M059J (cell line): ENCODE measurements around the gene RBM25. TPM values are rescaled to one million over a fixed set of nuclear protein-coding genes. Genes with fewer than 3 reads are reported as not detected.
"Not testable (repeated sequence)": the region's sequence is repeated elsewhere in the genome, so short reads cannot be mapped to it uniquely, and the experiment has no call there.

ENCODE experiments used
- DNase-seq: peaks from one replicate; pipeline ENCODE4 v3.0.0-alpha.2; 2012; ENCODE audit warnings: low read depth
- total RNA-seq: library from RNA; depleted of rRNA; stranded (reverse); fragments of >200 nt; shearing (Covaris generic); gene quantifications from 2 replicates; pipeline ENCODE4 v1.2.3, GENCODE V29; 2014; rRNA removed

Gene RBM25
- 19.5 and 24.5 TPM in 2 replicates for total RNA-seq

DNA sequence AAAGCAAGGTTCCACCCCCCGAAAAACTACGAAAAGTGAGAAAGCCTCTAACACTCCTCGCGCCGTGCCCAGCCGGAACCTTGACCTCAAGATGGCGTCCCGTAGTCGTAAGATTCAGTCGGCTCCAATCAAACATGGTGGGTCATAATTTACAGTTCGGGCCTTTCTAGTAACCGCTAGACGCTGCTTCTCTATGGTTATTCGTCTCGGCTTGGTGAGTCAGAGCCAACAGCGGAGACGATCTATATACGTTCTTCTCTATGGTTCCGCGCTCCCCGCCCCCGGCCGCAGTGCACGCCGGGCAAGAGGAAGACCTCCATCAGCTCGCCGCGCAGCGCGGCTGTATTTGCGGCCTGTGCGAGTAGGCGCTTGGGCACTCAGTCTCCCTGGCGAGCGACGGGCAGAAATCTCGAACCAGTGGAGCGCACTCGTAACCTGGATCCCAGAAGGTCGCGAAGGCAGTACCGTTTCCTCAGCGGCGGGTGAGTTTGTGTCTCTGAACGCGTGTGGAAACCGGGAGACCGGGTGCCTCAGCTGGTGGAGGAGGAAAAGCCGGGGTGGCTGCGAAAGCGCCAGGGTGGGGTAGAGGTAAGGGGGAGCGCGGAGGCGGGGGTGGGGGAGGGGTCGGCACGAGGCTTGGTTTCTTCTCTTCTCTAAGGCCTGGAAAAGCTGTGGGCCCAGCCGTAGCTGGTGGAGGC is at the start of gene RBM25:
TSS of gene RBM25 (plus strand) at position 311 of the 698 bp plus-strand sequence. CDS start 13,108 bp downstream, outside the sequence.
- DNase-seq: peak; percentile 98

DNA sequence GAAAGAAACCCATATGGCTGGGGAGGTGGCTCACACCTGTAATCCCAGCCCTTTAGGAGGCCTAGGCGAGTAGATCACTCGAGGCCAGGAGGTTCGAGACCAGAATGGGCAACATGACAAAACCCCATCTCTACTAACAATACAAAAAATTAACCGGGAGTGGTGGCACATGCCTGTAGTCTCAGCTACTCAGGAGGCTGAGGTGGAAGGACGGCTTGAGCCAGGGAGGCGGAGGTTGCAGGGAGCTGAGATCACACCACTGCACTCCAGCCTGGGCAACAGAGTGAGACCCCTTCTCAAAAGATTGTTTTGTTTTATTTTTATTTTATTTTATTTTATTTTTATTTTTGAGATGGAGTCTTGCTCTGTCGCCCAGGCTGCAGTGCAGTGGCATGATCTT is 47.1 kb upstream of the RBM25 start:
- not testable (repeated sequence) for DNase-seq

DNA sequence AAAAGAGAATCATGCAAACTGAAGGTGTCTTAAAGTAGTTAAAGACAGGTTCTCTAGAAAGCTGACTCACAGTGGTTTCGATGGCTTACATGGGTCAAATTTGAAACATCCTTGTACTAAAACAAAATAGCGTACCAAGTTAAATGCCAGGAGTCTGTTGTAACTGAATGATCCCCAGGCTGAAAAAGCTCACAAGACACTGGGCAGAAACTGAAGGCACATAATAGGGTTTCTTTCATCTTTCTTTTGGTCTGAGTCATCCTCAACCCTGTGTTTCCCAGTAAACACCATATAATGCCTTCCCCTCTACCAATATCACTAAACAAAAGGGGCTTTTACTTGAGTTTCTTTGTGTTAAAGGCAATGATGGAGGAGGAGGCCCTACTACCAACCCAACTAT is 44.2 kb upstream of the RBM25 start:
- peak; percentile 47 for DNase-seq

DNA sequence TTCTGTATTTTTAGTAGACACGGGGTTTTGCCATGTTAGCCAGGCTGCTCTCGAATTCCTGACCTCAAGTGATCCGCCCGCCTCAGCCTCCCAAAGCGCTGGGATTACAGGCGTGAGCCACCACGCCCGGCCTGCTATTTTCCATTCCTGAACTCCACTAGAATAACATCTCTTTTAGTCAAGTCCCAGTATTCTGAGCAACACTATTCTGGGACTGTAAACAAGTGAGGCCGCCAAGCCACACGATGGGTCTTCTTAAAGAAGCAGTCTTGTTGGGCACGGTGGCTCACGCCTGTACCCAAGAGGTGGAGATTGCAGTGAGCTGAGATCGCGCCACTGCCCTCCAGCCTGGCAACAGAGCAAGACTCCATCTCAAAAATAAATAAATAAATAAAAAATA is 42.8 kb upstream of the RBM25 start:
- not testable (repeated sequence) for DNase-seq

DNA sequence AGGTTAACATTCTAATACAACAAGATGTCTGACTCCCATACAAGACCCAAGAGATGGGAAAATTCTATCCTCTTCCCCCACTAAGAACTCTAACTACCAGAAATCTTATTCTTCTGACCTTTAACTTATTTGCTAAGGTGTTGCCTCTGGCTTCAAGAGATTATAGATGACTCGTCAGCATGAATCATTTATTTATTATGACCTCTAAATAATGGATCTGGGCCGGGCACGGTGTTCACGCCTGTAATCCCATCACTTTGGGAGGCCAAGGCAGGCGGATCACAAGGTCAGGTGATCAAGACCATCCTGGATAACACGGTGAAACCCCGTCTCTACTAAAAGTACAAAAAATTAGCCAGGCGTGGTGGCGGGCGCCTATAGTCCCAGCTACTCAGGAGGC is 42.3 kb upstream of the RBM25 start:
- peak; percentile 38 for DNase-seq

DNA sequence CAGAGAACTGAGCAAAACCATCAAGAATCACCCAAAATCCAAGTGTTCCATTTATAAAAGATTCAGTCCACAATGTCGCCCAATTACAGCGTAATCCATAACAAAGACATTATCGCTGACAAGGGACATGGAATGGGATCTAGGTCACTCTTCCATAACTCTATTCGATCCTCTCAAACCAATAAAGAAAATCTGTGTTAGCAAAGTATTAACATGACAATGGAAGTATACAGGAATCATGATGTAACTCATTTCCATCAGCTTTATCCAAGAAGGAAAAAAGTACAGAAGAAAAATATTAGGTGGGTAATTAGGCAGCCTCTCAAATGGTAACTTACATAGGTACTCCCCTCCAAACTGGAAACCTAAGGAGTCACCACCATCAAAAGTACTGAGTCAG is 36.3 kb upstream of the RBM25 start:
- no peak for DNase-seq

DNA sequence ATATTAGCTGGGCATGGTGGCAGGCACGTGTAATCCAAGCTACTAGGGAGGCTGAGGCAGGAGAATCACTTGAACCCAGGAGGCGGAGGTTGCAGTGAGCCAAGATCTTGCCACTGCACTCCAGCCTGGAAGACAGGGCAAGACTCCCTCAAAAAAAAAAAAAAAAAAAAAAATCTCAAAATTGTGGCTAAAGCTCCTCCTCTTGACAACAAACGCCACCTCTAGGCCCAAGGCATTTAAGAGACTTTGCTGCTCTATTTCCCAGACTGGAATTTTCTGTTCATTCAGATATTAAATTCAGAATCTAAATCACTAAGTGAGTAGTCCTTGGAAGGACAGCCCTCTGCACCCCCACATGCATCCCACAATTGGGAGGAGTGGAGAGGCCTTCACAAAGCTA is 32.8 kb upstream of the RBM25 start:
- DNase-seq: no peak

DNA sequence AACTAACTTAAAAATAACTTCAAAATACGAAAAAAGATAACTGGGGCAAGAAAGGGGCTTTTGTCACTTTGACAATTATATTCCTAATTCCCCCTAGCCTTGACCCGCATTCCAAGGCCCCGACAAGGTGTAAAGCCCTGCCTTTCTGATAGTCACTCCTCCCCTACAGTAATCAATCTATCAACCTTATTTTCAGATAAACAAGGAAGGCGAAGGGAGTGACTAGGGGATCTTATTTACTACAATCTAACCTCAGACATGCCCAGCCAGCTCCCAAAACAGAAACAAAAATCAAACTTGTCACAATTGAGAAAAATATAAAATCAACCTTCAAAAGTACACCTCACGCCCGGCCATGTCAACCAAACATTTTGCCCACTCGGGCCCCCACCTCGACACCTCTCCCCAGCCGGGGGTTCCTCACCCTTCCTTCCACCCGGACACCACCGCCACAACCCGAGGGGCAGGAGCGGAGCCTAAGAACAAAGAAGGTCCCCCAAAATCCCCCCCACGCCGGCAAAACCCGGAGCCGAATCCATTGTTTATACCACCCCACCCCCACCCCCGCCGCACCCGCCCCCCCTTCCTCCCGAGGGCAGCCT is 32.0 kb upstream of the RBM25 start:
- DNase-seq: no peak

DNA sequence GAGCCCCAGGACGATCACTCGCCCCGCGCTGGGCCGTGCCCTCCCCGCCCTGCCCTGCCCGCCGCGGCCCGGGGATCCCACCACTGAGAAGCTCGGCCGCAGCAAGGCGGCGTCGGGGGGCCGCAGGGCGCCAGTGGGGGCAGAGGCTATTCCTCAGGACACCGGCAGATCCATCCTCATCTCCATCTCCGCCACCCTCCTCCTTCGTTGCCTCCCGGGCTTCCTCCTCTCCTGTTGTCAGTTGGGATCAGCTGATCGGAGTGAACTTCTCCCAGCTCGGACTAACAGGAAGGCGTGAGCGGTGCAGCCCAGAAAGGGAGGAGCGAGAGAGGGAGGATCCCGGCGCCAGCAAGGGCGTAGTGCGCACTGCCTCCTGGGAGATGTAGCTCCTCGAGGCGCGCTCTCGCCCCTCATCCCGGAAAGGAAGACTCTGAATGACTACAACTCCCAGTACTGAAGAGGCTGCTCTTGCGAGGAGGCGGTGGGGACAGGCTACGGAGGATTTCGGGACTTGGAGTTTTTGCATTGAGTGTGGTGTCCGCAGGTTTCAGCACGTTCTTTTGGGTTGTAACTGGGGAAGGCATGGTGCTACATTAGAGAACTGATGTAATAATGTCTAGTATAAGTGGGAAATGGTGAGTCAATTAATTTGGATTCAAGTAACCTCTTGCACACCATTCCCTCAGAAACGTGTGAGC is 31.3 kb upstream of the RBM25 start, which contains the start of gene ZFYVE1:
TSS of gene ZFYVE1 (minus strand) at position 262 of the 698 bp plus-strand sequence. CDS start 2,598 bp downstream, outside the sequence.
- peak; percentile 99 for DNase-seq

DNA sequence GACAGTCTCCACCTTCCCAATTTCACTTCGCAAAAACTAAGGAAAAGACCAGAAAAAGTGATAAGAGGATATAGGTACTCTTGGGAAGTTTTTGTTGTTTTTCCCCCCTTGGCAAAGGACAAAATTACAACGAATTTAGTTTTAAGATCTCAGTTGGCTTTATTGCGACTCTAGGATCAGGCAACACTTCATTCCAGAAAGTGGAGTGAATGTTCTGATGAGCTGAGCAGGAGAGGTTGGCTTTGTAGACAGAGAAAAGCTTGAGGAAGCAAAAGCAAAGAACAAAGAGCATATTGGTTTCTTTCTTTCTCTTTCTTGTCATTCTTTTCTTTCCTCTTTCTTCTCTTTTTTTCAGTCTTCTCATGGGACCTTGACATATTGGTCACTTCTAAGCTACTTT is 30.8 kb upstream of the RBM25 start:
- DNase-seq: no peak

DNA sequence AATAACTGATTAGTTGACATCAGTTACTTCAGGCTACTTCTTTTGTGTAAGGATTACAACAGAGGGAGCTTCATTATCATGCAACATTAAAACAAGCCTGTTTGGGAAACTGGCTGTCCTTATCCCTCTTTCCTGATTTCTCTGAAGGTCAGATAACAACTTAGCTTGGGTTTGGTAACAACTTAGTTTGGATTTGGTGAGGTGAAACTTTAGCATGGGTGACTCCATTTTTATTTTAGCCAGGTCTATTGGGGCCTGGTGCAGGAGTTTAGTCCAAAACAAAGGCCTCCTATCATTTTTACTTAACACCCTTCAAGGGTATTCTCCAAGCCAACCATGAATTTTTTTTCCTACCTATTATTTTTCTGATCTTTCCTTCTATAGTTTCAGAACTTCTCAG is 30.4 kb upstream of the RBM25 start:
- no peak for DNase-seq

DNA sequence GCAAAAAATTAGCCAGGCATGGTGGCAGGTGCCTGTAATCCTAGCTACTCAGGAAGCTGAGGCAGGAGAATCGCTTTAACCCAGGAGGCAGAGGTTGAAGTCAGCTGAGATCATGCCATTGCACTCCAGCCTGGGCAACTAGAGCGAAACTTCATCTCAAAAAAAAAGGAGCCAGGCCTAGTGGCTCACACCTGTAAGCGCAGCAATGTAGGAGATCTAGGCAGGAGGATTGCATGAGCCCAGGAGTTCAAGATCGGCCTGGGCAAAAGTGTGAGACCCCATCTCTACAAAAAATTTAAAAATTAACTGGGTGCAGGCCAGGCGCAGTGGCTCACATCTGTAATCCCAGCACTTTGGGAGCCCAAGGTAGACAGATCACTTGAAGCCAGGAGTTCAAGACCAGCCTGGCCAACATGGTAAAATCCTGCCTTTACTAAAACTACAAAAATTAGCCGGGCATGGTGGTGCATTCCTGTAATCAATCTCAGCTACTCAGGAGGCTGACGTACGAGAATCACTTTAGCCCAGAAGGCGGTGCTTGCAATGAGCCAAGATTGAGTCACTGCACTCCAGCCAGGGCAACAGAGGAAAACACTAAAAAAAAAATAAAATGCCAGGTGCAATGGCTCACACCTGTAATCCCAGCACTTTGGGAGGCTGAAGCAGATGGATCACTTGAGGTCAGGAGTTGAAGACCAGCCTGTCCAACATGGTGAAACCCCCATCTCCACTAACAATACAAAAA is 21.5 kb upstream of the RBM25 start:
- DNase-seq: peak; percentile 72

DNA sequence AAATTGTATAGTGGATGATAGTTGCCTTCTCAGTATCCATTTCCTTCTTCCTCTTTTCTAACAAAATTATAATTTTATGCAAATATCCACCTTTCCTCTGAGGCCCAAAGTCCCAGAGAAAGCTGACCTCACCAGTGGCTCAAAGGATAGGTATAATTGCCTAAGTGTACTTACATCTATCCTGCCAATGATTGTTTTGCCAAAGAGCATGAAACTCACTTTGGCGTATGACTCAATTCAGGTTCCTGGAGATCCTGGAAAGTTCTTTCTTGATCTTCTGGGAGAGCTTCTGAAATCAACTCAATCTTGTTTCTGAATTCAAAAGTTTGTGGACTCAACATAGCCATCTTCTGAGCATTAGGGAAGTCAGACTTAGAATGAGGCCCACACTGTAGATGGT is 10.5 kb upstream of the RBM25 start:
- DNase-seq: no peak

DNA sequence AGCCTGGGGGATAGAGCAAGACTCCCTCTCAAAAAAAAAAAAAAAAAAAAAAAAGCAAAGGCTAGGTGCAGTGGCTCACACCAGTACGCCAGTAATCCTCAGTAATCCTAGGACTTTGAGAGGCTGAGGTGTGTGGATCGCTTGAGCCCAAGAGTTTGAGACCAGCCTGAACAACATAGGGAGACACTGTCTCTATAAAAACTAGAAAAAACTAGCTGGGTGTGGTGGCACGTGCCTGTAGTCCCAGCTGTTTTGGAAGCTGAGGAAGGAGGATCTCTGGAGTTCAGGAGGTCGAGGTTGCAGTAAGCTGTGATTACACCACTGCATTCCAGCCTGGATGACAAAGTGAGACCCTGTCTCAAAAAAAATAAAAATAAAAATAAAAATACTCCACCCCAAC is 8.9 kb upstream of the RBM25 start:
- no peak for DNase-seq

DNA sequence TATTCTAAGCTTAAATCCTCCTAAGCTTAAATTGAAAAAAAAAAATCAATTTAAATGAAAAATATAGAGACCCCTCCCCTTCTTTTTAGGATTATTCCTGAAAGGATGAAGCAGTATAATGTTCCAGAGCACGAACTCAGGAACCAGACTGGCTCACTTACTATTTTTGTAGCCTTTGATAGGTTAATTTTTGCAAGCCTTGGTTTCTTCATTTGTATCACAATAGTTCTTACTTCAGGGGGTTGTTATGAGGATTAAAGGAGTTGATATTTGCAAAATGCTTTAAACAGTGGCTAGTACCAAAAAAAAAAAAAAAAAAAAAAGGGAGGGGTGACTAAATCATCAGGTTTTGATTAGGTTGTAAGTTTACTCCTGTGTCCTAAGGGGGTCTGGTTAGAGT is 3.1 kb upstream of the RBM25 start:
- DNase-seq: no peak

DNA sequence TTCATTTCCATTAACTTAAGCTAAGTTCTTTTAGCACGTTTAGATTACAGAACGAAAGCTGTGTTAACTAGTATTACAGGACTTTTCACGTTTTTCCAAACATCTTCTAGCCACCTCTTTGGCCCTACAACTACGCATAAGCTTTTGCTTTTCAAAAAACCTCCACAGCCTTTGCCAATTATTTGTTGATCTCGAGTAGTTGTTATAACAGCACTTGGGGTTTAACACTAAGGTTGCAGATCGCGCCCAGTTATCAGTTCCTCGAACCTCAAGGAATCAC is 450 bp upstream of the RBM25 start:
- DNase-seq: no peak

DNA sequence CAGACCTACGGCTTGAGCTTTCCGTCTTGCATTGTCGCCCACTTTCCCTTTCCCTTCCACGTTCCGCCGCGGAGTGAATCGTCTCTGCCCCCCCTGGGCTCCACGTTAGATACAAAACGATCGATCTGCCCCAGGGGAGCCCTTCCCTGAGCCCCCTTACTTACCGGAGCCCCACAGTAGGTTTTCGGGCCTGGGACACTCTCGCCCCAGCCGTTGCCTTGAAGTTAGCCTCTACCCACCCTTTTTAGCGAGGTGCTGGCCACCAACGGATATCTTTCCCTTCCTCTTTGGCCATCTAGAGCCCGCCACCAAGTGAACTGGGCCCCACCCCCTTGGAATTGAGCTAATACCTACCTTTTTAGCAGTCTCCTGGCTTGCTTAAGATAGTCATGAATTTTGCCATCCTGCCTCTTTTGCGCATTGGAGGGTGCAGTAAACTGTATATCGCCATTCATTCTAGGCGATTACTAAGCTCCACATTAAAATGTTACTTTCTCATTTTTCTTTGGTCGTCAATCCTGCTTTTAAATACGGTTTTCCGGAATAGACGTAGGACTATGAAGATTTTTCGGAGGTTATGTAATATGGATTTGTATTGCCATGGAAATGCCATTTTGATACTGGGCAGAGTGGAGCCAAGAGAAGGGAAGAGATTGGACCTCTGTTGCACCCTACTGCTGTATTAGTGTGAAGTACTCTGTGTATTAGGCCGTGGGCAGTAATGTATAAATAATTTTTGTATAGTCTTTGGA is 764 bp downstream of the RBM25 start:
- DNase-seq: peak; percentile 63

DNA sequence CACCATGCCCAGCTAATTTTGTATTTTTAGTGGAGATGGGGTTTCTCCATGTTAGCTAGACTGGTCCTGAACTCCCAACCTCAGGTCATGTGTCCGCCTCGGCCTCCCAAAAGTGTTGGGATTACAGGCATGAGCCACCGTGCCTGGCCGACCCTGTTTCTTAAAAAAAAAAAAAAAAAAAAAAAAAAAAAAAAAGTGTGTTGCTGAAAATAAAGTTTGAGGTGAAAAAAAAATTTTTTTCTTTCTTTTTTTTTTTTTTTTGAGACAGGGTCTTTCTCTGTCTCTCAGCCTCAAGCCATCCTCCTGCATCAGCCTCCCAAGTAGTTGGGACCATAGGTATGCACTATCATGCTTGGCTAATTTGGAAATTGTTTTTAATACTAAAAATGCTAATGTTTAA is 11.3 kb downstream of the RBM25 start:
- no peak for DNase-seq

DNA sequence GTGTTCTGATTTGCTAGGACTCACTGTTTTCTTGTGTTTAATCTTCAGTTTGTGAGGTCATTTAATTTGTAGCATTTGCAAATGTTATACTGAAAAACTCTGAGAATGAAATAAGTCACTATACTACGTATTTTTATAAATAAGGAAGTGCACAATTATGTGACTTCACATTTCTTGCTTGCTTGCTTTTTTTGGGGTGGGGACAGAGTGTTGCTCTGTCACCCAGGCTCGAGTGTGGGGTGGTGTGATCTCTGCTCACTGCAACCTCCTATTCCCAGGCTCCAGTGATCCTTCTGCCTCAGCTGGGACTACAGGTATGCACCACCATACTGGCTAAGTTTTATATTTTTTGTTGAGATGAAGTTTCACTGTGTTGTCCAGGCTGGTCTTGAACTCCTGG is 32.7 kb downstream of the RBM25 start:
- DNase-seq: no peak

DNA sequence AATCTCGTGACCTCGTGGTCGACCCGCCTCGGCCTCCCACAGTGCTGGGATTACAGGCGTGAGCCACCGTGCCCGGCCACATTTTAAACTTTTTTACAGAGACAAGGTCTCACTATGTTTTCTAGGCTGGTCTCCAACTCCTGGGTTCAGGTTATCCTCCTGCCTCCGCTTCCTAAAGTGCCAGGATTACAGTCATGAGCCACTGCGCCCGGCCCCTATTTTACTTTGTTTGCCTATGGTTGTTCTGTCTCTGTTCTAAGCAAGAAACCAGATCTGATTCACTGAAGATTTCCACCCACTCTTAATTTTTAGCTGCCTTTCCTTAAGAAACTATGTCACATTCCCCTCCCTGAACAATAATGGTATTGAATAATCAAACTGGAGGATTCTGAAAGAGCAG is 39.1 kb downstream of the RBM25 start:
- no peak for DNase-seq

DNA sequence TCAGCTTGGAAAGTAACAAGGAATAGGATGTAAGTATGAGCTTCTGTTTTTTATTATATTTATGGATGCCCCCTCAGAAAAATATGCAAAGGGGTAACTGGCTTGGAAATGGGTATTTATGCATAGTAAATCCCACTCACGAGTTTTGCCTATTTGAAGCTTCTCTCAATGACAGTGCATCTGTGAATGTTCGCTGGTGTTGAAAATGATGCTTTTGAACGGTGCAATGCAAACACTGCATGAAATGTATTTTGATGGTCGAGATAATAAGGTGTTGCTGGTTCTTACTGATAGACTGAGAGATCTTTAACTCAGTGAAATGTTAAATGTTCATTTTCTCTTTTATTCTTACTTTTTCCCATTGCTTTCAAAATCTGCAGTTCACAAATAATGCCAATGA is 42.0 kb downstream of the RBM25 start:
- no peak for DNase-seq
